Suprapubic skin (tissue), 4 donors: ENCODE results near the gene SLC10A3.

ENCODE experiments used
- EP300 ChIP-seq: sonication (generic); formaldehyde crosslinking; IDR thresholded peaks from one replicate; pipeline ENCODE4 v1.6.1; 2017; ENCODE audit warnings: antibody characterized with exemption
- POLR2A ChIP-seq, 2 donors: fragments of 450-650 bp; IDR thresholded peaks; one replicate each; pipeline ENCODE4 v1.6.1; 2017; ENCODE audit warnings: antibody characterized with exemption in 2 of 2, mild to moderate bottlenecking in 2 of 2, moderate library complexity in 2 of 2
- POLR2AphosphoS5 ChIP-seq, 3 donors: sonication (generic); formaldehyde crosslinking; IDR thresholded peaks; one replicate each; pipeline ENCODE4 v1.6.1; 2017; ENCODE audit warnings: antibody characterized with exemption in 3 of 3
- TF ChIP-seq, protein P1 (sequence below), 2 donors: fragments of 200-600 bp in 1 of 2; fragments of 450-650 bp in 1 of 2; sonication (generic) in 1 of 2; IDR thresholded peaks; one replicate each; pipeline ENCODE4 v1.5.1; 2016 to 2019; ENCODE audit warnings: antibody characterized with exemption in 2 of 2, mild to moderate bottlenecking in 1 of 2, moderate library complexity in 1 of 2

DNA sequence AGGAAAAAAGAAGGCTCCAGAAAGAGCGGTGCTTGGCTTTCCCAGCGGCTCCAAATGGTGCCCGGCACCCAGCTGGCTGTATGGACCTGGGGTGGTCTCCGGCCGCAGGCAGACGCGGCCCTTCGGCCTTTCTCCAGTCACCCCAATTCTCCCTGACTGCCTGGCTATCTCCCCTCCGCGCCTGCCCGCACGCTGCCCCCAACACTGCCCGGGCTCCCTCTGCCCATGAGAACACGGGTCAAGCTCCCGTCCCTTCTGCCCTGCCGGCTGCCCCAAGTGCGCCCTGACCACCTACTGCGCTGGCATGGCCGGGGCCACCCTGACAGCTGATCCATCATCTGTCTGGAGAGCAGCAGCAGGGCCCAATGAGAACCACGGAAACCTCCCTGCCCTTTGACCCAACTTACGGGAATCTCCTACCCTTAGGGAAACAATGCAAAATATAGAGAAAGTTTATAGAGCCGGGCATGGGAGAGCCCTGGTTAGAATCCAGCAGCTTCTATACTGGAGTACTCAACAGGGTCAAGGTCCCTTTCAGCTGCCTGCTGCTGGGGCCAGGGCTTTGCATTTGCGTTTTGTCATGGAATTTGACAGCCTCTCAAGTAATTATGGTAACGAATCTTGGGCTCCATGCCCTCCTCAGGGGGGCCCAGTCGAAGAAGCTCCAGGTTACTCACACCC, 26.8 kb upstream of the SLC10A3 start:
- TF ChIP-seq, protein P1, sequence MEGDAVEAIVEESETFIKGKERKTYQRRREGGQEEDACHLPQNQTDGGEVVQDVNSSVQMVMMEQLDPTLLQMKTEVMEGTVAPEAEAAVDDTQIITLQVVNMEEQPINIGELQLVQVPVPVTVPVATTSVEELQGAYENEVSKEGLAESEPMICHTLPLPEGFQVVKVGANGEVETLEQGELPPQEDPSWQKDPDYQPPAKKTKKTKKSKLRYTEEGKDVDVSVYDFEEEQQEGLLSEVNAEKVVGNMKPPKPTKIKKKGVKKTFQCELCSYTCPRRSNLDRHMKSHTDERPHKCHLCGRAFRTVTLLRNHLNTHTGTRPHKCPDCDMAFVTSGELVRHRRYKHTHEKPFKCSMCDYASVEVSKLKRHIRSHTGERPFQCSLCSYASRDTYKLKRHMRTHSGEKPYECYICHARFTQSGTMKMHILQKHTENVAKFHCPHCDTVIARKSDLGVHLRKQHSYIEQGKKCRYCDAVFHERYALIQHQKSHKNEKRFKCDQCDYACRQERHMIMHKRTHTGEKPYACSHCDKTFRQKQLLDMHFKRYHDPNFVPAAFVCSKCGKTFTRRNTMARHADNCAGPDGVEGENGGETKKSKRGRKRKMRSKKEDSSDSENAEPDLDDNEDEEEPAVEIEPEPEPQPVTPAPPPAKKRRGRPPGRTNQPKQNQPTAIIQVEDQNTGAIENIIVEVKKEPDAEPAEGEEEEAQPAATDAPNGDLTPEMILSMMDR (IDR thresholded peaks at IDR 0.05), result no peak
- TF ChIP-seq POLR2A (IDR thresholded peaks at IDR 0.05), result no peak
- TF ChIP-seq POLR2AphosphoS5 (IDR thresholded peaks at IDR 0.05), result no peak
- no peak for TF ChIP-seq EP300
